Gastrocnemius medialis (tissue), 4 donors: ENCODE data around the gene CNIH3.

Experiments
- CTCF ChIP-seq, 5 experiments: fragments of 450-650 bp in 3 of 5; fragments of 200-600 bp in 2 of 5; sonication (generic) in 2 of 5; IDR thresholded peaks in 4 of 5; conservative IDR thresholded peaks in 1 of 5; 1 replicate in 4 of 5; 2 replicates in 1 of 5; pipeline ENCODE4 v1.5.1; 2016 to 2019; ENCODE audit warnings: antibody characterized with exemption in 5 of 5, mild to moderate bottlenecking in 3 of 5, moderate library complexity in 3 of 5
- POLR2A ChIP-seq, 2 donors: fragments of 450-650 bp; IDR thresholded peaks; one replicate each; pipeline ENCODE4 v1.6.1; 2017; ENCODE audit warnings: antibody characterized with exemption in 2 of 2, mild to moderate bottlenecking in 2 of 2, moderate library complexity in 2 of 2

DNA sequence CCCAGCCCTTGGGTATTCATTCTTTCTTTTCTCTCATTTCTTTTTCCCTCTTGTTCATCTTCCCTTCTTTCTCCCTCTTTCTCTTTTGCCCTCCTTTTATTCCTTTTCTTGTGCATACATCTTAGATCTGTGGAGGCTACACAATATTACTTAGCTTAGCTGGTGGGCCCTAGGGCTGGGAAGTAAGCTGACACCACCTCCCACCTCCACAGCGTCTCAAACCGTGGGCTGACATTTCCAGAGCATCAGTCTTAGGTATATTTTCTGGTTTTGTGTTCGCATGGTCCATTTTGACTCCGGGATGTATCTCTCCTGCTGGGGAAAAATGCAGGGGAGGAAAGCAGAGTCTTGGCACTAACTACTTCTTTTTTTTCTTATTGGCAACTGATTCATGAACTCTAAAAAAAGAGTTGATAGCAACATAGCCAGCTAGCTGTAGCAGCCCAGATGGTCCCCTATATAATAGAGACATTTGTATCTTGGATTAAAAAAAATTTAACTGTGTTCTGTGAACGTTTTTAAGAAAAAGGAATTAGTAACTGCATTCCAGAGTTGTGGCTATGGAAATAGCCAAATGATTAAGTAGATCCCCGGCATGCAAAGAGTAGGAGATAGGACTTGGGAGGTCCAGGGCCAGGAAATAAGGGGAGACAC is 15.5 kb downstream of the CNIH3 start:
- TF ChIP-seq POLR2A (IDR thresholded peaks at IDR 0.05) (no peak), CTCF (IDR thresholded peaks at IDR 0.05 in 4 of 5, conservative IDR thresholded peaks at IDR 0.05 in 1 of 5) (no peak)
